Psoas muscle (tissue), 8 donors: ENCODE results near the gene GATA2. TPM values are rescaled to one million over a fixed set of nuclear protein-coding genes. Genes with fewer than 3 reads are reported as not detected.
A peak's percentile ranks its signal among the peaks of the same experiment; 100 is the strongest.

Experiments
- ATAC-seq, 4 donors: fragments of 200-7000 bp; cut with Tn5 transposase; one replicate each; pipeline ENCODE4 v1.9.1; 2020; ENCODE audit warnings: moderate library complexity in 3 of 4, mild to moderate bottlenecking in 2 of 4
- DNase-seq, 2 donors: peaks; one replicate each; pipeline ENCODE4 v3.0.0-alpha.2; 2020
- H3K27ac ChIP-seq: fragments of 200-600 bp; one replicate; pipeline ENCODE4 v1.8.0; 2022
- H3K27me3 ChIP-seq, 3 donors: fragments of 200-600 bp in 1 of 3; one replicate each; pipeline versions ENCODE4 v1.6.1 to v1.8.0; 2013 to 2022; ENCODE audit warnings: low read length in 2 of 3, mild to moderate bottlenecking in 2 of 3, moderate library complexity in 1 of 3; ENCODE audit not compliant: insufficient read depth in 3 of 3
- H3K36me3 ChIP-seq, 2 donors: fragments of 200-600 bp in 1 of 2; one replicate each; pipeline versions ENCODE4 v1.6.1 to v1.8.0; 2013 to 2022; ENCODE audit warnings: low read depth in 1 of 2, mild to moderate bottlenecking in 1 of 2, moderate library complexity in 1 of 2; ENCODE audit not compliant: insufficient read depth in 1 of 2
- H3K4me1 ChIP-seq: fragments of 200-600 bp; one replicate; pipeline ENCODE4 v1.8.0; 2022
- H3K4me3 ChIP-seq: fragments of 200-600 bp; one replicate; pipeline ENCODE4 v1.8.0; 2022; ENCODE audit warnings: mild to moderate bottlenecking
- H3K9me3 ChIP-seq: fragments of 200-600 bp; one replicate; pipeline ENCODE4 v1.8.0; 2022
- WGBS, 3 donors: extraction: QIAGEN DNeasy Blood & Tissue Kit; methylation state at CpG; one replicate each; pipeline versions ENCODE4 v1.1.6 to v1.1.7; 2013; 5-methylcytosine and 5-hydroxymethylcytosine counted together
- intact Hi-C, 2 donors: fragments of 100-400 bp; cut with DNase I; formaldehyde crosslinking; loops; one replicate each; pipeline versions ENCODE4 v1.11.0 to v1.14.2; 2022
- polyA plus RNA-seq, 3 donors: library from polyadenylated mRNA; stranded (reverse); fragments of 200-250 nt; gene quantifications; one replicate each; pipeline ENCODE4 v1.2.3, GENCODE V29; 2013
- total RNA-seq, 4 donors: library from RNA; stranded (reverse); fragmentation: NEBNext Ultra II Directional in 2 of 4; extraction: Animal tissue kit (Norgen Biotek cat#: 25700) in 2 of 4; gene quantifications; one replicate each; pipeline versions ENCODE4 v1.2.1 to v1.2.4, GENCODE V29; 2021 to 2023
- TF ChIP-seq, protein P1 (sequence below): fragments of 200-600 bp; IDR thresholded peaks from one replicate; pipeline ENCODE4 v1.8.0; 2022; ENCODE audit warnings: antibody characterized with exemption
- donor health status: healthy with polysubstance abuse.
- donor health status: DM: no; HTN: no; CAD: no; lungs with moderate emphysema.
- donor health status: Bipolar disorder and iron deficiency.
- donor health status: healthy.
- donor health status: DM: yes; HTN: yes; CAD: no.
- donor health status: DM: no; HTN: no; CAD: no.
- donor health status: DM: no; HTN: no; CAD: no.
- donor health status: DM: yes; HTN: yes; CAD: no.

Gene GATA2
- total and polyA plus RNA-seq, 7 donors, result 4.2 to 8.8 (median 6.5) TPM

DNA sequence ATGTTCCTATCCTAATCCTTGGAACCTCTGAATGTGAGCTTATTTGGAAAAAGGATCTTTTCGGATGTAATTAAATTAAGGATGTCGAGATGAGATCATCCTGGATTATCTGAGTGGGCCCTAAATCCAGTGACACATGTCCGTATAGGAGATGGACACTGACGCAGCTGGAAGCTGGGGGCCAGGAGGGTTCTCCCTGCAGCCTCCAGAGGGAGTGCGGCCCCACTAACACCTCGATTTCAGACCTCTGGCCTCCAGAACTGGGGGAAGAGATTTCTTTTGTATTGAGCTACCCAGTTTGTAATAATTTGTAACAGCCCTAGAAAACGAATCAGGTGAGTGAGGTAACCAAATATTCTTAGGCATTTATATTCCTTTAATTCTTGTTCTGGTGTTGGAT, 28.8 kb downstream of the GATA2 start:
- no peaks in the 10 kb centered on the region for H3K36me3 ChIP-seq
- no peak overlapping the region for H3K27ac ChIP-seq
- TF ChIP-seq, protein P1, sequence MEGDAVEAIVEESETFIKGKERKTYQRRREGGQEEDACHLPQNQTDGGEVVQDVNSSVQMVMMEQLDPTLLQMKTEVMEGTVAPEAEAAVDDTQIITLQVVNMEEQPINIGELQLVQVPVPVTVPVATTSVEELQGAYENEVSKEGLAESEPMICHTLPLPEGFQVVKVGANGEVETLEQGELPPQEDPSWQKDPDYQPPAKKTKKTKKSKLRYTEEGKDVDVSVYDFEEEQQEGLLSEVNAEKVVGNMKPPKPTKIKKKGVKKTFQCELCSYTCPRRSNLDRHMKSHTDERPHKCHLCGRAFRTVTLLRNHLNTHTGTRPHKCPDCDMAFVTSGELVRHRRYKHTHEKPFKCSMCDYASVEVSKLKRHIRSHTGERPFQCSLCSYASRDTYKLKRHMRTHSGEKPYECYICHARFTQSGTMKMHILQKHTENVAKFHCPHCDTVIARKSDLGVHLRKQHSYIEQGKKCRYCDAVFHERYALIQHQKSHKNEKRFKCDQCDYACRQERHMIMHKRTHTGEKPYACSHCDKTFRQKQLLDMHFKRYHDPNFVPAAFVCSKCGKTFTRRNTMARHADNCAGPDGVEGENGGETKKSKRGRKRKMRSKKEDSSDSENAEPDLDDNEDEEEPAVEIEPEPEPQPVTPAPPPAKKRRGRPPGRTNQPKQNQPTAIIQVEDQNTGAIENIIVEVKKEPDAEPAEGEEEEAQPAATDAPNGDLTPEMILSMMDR, result peak; percentile 30
- H3K4me3 ChIP-seq, result no peak overlapping the region
- 43 to 60% (median 46%) methylated on average over 7 of the region's 7 CpGs for WGBS, 3 donors
- no peaks in the 10 kb centered on the region for H3K9me3 ChIP-seq
- intact Hi-C loops, result no loop called here
- ATAC-seq (no peak), DNase-seq (no peak)
- H3K27me3 ChIP-seq, result peaks cover 0 to 11% (median 0%) of the 10 kb centered on the region in 3 donors
- H3K4me1 ChIP-seq, result no peaks in the 10 kb centered on the region

DNA sequence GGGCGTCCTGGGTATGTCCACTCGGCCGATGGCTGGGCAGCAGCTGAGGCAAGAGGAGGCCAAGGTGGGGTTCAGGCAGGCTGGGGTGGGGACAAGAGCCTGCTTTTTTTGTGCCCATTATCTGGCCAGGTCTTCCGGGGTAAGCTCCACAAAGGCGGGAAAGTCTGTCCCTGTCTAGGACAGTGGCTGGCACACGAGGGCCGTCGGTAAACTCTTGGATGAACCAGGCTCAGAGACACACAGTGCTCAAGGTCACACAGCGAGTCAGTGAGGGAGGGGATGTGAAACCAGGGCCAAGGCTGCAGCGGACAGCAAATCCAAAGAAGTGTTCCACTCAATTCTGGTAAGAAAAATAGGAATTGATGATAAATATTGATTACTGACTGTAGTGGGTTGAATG, 29.2 kb downstream of the GATA2 start:
- Histone ChIP-seq H3K27me3 (peaks cover 0 to 11% (median 0%) of the 10 kb centered on the region in 3 donors), H3K36me3 (no peaks in the 10 kb centered on the region), H3K4me1 (no peaks in the 10 kb centered on the region), H3K4me3 (no peak overlapping the region), H3K27ac (no peak overlapping the region), H3K9me3 (no peaks in the 10 kb centered on the region)
- DNase-seq (no peak), ATAC-seq (no peak)
- TF ChIP-seq, protein P1, result no peak
- intact Hi-C loops, result no loop called here
- 83 to 87% (median 83%) methylated on average over 10 of the region's 10 CpGs for WGBS, 3 donors

DNA sequence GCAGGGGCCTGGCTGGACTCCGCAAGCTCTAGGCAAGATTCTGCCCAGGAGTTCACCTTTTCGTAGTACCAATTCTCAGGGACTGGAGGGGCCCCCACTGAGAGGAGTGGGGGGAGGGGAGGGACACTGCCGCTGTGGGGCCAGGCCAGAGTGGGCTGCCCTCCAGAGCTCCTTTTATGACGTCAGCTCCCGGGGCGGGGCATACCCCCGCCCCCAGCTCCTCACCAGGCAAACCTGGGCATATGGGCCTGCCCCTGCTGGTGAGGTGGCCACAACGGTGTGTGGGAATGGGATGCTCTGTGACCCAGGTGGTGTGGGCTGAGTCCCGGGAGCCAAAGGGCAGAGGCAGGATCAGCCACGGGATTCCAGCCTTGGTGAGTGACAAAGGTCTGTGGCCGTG, 29.6 kb downstream of the GATA2 start:
- Histone ChIP-seq H3K4me1 (no peaks in the 10 kb centered on the region), H3K27ac (no peak overlapping the region), H3K27me3 (peaks cover 0 to 11% (median 0%) of the 10 kb centered on the region in 3 donors), H3K36me3 (no peaks in the 10 kb centered on the region), H3K4me3 (no peak overlapping the region), H3K9me3 (no peaks in the 10 kb centered on the region)
- 61 to 69% (median 65%) methylated on average over 11 of the region's 11 CpGs for WGBS, 3 donors
- ATAC-seq, result no peak
- intact Hi-C loops, result no loop called here
- TF ChIP-seq, protein P1, result no peak
- DNase-seq, result no peak

DNA sequence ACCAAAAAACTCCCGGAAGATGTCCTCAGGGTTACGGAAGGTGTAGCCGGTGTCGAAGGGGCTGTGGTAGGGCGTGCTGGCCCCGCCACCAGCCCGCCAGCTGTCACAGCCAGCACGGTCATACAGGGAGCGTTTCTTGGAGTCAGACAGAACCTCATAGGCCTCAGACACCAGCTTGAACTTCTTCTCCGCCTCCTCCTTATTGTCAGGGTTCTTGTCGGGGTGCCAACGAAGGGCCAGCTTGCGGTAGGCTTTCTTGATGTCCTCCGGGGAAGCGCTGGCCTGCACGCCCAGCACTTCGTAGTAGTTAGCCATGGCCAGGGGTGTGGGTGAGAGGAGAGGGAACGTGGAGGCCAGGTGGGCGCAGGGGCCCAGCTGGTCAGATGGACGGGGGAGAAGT, 30.1 kb downstream of the GATA2 start:
- no peak overlapping the region for H3K4me3 ChIP-seq
- H3K27me3 ChIP-seq, result peaks cover 0 to 11% (median 0%) of the 10 kb centered on the region in 3 donors
- TF ChIP-seq, protein P1, result no peak
- intact Hi-C loops, result no loop called here
- H3K4me1 ChIP-seq, result no peaks in the 10 kb centered on the region
- H3K27ac ChIP-seq, result no peak overlapping the region
- ATAC-seq (no peak), DNase-seq (no peak)
- no peaks in the 10 kb centered on the region for H3K9me3 ChIP-seq
- H3K36me3 ChIP-seq, result no peaks in the 10 kb centered on the region
- WGBS, 3 donors, result 86 to 89% (median 87%) methylated on average over 20 of the region's 20 CpGs

DNA sequence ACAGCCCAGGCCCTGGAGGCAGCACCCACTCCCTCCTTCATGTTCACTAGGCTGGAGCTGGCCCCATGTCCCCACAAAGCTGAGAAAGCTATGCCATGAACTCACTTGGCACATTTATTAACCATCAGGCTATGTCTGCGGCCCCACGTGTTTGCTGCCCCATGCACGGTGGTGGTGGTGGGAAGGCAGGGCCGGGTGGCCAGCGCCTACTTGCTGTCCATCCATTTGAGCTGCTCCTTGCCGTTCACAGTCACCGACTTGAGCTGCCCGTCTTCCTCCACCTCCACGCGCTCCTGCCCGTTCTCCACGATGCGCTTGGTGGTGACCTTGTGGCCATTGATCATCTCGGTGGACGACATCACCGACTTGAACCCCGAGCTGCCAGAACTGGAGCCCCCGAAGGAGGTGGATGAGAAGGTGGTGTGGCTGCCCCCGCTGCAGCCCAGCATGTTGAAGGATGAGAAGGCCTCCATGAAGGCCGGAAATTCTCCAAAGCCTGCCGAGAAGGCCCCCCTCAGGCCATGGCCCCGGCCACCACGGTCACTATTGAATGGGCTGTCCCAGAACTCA, 30.6 kb downstream of the GATA2 start:
- WGBS, 3 donors, result 88 to 95% (median 94%) methylated on average over 23 of the region's 23 CpGs
- DNase-seq, result no peak
- Histone ChIP-seq H3K9me3 (no peaks in the 10 kb centered on the region), H3K36me3 (no peaks in the 10 kb centered on the region), H3K4me1 (no peaks in the 10 kb centered on the region), H3K4me3 (no peak overlapping the region), H3K27me3 (peaks cover 0 to 11% (median 0%) of the 10 kb centered on the region in 3 donors), H3K27ac (no peak overlapping the region)
- intact Hi-C loops, result no loop called here
- TF ChIP-seq, protein P1, result no peak
- ATAC-seq, result no peak
